Eye (tissue), 1 donor: ENCODE results near the gene DAPK1.

ENCODE experiments used
- DNase-seq: peaks from one replicate; pipeline ENCODE4 v3.0.0-alpha.2; 2015

The DAPK1 gene

DNA sequence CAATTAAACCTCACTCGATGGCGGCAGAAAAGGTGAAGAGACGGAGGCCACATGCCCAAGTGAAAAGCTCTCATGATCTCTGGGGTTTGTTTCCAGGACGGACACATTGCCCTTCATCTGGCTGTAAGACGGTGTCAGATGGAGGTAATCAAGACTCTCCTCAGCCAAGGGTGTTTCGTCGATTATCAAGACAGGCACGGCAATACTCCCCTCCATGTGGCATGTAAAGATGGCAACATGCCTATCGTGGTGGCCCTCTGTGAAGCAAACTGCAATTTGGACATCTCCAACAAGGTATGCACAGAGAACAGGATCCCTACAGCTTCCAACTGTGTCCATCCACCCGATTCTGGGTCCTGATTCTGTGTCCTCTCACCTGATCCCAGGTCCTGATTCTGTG, 153.8 kb downstream of the DAPK1 start:
- no peak for DNase-seq

DNA sequence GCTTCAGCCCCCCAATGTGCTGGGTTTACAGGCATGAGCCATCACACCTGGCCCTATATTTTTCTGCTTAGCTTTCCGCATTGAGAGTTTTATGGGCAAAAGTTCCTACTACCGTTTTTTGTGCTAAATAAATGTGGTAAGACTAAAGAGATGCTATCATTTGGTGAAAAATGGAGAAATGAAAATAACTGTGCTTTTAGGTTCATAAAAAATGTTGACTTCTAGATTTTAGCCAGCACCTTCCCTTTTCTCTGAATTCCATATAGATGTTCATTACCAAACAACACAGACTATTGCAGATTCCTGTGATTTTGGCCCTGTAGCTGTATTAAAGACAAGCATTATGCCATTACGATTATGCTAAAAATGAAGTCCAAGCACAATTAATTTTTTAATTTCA, 156.3 kb downstream of the DAPK1 start:
- DNase-seq: no peak

DNA sequence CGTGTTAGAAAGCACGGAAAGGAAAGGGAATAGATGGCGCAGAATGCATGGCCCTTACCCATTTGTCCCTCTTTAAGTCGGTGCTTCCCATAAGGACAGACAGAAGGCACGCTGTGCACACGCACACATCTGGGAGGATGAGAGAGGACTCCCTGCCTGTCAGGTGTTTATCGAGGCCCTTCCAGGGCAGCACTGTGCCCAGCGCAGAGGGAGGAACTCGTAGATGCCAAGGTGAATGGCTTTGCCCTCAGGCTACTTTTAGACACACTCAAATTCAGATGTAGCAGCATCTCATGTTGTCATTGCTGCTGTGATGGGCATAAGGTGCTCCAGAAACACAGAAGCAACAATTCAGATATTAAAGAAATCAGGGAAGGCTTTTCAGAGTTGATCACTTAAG, 158.1 kb downstream of the DAPK1 start:
- DNase-seq: no peak

DNA sequence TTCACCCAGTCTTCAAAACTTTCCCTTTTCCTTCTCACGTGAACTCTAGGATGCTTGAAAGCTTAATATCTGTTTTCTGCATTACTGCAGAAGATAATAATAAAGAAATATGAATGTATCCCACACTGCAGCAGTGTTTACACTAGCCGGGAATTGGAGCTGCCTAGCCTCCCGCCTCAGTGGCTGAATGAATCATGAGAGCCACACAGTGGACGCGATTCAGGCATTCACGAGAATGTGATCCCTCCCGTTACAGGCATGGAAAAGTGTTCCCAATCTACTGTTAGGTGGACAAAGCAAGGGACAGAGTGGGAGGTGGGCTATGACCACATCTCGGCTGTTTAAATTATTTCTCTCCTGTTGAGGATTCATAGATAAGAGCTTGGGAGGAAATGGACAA, 158.8 kb downstream of the DAPK1 start:
- DNase-seq: no peak

DNA sequence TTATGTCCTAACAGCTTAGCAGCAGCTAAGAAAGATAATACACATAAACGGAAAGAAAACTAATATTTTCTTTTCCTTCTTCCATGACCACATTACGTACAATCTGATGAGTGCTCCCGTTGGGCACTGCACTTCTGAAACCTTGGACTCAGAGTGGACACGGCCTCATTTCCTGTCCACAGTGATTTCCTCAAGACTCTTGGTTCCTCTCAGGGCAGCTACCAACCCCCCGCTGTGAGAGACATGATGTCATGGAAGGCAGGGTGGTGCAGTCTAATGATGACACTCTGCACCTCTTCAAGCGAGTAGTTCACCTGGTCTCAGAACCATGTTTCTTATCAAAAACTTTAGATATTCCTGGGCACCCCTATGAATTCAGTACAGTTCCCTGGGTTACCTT, 159.5 kb downstream of the DAPK1 start:
- no peak for DNase-seq

DNA sequence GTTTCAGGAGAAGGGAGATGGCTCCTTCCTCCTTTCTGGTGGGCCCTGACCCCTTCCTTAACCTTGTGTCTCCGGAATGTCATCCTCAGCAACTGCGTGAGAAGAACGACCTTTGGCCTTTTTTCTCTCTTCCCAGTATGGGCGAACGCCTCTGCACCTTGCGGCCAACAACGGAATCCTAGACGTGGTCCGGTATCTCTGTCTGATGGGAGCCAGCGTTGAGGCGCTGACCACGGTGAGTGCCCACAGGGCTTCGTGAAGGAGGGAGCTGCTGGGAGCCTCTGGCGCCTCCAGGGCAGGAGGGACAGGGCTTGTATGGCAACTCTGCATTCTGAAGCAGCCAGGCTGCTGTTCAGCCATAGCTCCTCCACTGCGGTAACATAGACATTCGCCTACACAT, 160.2 kb downstream of the DAPK1 start:
- no peak for DNase-seq

DNA sequence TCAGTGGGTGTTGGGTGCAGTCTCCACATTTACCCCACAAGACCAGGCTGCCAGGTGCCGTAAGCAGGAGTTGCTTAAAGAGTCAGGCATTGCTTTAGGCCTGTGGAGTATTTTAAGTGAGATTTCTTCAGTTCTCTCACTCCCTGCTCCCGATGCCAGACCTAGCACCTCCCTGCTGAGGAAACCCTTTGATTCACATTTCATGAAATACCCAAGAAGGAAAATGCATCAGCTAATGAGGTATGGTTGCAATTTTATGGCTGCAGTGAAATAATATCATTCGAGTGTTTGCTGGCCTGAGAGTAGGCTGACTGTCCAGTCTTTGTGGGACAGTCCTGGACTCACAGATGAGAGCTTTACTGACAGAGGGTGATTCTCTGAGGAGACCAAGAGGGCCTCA, 160.8 kb downstream of the DAPK1 start:
- no peak for DNase-seq

DNA sequence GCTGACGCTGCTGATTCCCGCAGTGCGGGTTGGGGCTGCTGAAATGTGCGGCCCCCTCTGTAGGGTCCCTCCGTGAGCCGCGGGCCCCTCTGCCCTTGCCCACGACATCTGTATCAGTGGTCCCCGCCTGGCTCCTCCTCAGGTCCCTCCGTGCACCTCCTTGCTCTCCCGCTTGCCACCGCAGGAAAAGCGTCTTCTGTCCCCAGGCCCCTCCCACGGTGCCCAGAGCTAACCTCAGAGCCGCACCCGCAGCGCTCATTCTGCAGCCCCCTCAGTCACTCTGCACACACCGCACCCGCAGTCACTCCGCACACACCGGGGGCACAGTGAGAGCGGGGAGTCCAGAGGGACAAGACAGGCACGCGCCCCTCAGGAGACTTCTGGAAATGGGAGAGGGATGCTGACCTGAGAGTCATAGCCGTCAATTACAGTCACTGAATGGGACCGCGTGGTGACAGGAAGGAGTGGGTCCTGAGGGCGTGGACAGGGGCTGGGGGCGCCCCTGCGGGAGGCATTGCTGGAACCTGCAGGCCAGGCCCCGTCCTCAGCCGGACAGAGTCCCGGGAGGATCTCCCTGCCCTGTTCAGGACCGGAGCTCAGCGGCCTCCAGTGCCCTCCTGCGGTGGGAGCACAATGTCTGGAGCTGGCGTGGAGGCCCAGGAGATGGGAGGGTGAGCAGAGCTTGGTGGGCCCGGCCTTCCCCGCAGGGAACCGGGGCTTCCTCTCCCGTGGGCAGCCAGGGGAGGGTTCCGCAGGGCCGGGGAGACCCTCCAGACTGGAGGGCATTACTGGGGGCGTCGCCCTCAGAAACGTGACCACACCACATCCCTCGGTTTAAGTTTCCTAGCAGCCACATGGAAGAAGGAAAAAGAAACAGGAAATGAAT, 162.1 kb downstream of the DAPK1 start:
- no peak for DNase-seq

DNA sequence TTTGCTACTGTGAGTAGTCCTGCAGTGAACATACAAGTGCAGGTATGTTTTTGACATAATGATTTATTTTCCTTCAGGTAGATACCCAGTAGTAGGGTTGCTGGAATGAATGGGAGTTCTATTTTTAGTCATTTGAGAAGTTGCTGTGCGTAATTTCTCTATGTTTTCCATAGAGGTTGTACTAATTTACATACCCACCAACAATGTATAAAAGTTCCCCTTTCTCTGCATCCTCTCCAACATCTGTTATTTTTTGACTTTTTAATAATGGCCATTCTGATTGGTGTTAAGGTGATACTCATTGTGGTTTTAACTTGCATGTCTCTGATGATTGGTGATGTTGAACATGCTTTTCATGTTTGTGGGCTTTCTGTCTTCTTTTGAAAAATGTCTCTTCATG, 163.6 kb downstream of the DAPK1 start:
- no peak for DNase-seq

DNA sequence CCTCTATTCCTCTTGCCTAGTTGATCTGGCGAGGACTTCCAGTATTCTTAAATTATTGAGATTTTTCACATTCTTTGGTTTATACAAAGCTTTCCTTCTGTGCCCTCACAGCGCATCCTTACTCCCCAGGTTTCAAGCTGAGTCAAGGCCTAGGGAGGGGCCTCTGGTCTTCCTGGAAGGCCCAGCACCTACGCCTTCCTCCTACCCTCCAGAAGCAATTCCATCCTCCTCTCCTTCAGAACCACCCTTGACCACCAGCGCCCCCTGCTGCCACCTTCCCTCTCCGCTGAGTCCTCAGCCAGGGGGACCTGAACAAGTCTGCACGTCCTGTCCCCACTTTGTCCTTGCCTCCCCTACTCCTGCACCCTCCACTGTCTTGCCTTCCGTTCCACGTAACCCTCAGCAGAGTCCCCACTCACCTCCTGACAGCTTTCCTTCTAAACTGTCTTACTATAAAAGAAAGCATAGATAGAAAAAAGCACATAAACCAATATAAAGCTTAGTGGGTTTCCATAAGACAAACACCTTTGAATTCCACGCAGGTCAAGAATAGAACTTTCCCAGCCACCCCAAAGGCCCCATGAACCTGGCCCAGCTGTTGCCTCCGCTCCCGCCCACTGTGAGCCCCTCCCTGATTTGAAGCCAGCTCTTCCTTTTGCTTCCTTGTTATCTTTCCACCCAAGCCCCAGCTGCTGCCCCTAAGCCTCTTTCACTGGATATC, 165.3 kb downstream of the DAPK1 start:
- peak; percentile 89 for DNase-seq

DNA sequence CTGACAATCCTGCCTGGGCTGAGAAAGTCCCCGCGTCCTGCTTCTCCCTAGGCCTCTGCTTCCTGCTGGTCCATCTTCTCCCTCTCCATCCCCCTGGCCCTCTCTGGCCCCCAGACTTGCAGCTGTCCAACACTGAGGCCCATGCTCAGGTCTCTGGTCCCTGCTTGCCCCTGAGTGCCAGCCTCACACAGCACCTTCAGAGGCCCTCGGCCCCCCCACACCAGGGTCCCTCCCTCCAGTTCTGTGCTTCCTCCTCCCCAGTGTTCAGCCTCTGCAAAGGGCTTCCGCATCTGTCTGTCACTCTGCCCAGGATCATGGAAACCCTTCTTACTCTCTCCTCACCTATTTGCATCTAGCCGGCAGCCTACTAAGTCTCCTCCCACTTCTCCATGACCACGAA, 165.9 kb downstream of the DAPK1 start:
- no peak for DNase-seq

DNA sequence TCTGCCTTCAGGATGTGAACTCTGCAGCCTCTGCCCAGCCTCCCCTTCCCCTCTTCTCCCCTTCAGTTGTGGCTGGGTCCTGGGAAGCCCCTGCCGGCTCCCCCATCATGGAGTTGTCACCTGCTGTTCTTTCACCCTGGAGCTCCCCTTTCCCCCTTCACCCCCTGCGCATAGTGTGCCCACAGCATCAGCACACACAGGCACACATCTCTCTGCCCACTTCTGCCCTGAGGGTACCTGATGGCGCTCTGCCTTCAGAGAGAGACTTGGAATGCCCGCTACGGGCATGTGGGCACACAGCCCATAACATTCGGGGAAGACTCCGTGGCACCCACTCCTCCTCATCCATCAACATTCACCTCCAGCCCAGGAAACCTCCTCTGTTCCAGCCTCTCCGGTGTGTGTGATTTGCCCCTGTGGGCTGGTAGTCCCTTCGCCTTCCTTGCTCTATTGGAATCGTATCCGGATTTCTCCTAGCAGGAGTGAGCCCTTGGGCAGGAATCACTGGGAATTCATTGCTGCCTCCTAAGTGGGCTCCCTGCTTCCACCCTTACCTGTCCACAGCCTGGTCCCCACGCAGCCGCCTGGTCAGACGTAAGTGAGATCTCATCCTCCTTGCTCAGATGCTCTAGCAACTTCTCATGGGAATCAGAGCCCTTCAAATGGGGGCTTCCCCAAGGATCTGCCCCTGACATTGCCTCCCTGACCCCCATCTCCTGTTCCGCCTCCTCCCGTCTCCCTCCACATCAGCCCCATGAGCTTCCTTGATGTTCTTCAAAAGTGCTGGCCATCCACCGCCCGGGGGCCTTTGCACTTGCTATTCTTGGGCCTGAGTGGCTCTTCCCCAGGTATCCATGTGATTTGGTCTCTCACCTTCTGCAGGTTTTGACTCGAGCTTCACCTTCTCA, 166.7 kb downstream of the DAPK1 start:
- no peak for DNase-seq

DNA sequence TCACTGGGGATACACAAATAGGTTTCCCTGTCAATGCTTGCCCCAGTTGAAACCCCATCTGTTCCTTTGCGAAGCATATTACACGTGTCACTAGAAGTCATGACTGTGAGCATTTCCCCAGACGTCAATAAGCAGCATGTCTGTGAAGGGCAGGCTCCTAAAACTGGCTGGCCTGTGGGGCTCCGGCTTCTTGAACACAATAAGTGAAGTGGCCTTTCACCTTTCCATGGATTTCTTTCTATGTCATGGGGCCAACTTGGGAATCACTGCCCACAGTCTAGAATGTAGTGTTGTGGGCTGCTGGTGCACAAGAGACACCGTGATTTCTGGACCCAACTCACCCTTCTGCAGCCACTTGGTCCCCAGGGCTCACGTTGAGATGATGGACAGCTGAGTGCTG, 167.8 kb downstream of the DAPK1 start:
- peak; percentile 55 for DNase-seq

DNA sequence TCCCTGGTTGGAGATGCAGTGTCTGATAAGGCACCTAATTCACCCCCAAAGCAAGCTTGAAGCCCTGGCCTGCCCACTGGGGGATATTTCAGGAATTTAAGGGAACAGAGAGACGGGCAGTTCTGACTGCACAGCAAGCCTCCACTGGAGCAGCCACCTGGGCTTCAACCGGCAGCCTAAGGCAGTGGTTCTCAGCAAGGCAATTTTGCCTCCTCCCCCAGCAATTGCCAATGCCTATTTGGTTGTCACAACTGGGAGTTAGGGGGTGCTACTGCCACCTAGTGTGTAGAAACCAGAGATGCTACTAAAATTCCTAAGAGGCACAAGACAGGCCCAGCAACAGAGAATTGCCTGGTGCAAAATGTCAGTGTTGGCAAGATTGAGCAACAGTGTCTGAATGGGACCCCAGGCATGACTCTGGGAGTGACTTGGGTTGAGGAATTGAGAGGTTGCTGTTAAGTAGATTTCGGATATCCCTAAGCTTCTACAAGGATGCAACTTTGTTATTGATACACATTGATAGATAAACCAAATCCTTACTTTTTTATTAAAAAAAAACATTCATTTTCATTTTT, 169.6 kb downstream of the DAPK1 start:
- no peak for DNase-seq

DNA sequence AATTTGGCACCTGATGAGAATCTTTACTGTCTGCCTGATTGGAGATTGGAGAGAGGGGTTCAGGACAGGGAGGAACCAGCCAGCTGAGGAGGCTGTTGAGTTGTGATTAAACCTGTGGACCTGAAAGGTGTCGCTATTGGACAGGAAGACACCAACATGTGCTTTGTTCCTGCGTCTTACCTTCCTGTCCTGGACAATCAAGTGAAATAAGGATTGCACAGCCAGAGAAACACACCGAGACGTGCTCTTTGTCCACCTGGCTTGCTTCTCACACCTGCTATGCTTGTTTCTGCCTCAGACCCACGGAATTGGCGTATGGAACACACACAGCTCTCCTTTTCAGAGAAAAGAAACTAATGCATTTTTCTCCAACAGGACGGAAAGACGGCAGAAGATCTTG, 170.6 kb downstream of the DAPK1 start:
- DNase-seq: no peak

DNA sequence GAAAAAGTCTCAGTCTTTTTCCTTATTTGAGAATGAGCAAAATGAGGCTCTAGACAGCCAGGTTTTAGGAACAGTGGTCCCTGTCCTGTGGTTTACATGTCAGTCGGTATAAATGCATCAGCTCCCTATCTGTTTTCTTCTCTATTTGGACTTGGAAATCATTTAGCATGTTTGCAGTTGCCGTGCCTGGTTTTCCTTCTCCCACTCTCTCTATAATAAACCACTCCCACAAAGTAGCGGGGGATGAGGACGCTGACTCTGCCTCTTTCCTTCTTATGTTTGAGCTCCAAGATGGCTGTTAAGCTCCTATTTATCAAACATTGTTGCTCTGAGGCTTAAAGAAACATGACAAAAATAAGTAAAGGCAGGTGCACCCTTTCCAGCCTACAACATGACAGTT, 171.1 kb downstream of the DAPK1 start:
- no peak for DNase-seq

DNA sequence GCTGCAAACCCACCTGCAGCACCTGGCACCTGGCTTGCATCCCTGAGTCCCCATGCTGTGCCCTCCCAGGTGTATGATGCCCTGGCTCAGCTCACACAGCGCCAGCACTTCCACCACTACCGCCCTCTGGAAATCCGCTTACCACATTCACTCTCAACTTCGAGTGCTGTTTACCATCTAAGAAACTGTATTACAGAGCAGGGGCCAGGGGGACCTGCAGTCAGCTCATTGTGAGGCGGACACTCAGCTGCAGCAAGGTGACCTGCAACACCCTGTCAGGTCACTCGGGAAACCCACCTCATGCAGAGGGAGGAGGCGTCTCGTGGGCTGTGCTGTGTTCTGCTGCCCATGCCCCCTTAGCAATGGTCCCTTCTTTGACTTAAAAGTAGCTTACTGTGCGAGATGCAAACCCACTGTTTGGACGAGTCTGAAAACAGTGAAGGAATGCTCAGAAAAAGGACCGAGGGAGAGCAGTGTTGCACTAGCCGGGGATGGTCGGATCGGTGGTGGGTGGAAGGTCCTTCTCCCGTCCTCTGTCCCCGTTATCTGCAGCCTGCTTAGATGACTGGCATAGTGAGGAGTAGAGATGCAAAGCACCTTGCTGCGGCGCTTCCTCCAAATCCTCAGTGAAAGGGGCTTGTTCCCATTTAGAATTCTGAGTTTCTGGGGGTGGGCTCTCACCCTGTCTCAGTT, 173.1 kb downstream of the DAPK1 start:
- no peak for DNase-seq

DNA sequence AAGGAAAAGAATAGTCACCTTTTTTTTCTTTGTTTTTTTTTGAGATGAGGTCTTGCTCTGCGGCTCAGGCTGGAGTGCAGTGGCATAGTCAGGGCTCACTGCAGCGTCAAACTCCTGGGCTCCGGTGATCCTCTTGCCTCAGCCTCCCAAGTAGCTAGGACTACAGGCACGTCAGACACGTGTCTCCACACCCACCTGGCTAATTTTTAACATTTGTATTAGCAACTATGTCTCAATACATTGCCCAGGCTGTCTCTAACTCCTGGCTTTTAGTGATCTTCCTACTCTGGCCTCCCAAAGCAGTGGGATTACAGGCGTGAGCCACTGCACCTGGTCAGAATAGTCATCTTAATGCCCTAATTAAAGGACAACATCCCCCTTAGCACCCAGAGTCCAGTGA, 173.8 kb downstream of the DAPK1 start:
- no peak for DNase-seq

DNA sequence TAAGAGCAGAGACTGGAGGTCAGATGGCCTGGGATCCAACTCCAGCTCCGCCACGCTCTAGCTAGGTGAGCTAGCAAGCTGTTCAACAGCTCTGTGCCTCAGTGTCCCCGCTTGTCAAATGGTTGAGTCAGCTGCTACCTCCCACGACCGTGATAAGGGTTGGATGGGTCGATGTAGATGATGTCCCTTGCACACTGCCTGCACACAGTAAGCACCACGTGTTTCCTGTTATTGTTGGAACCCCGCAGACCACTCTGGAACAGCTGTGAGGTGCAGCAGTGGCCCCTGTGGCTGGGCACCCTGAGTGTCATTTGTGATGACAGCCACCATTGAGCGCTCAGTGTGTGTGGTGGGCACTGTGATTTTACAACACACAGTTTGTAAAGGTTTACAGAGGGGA, 174.3 kb downstream of the DAPK1 start:
- DNase-seq: no peak

DNA sequence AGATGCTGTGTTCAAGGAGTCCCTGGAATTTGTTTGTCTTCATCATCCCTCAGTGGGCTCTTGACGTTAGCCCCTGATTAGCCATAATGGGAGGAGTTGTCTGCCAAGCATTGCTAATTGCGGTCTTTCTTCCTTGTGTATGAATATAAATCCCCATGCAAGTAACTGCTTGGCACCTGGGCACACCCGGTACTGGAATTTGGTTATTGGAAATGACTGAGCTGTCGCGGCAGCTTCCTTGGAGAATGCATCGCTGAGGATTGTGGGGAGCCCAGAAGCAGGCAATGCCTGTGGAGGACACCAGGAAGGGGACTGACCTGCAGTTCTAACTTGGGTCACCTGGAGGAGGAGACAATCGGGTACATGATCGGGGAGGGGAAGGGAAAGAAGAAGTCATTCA, 174.9 kb downstream of the DAPK1 start:
- no peak for DNase-seq

DNA sequence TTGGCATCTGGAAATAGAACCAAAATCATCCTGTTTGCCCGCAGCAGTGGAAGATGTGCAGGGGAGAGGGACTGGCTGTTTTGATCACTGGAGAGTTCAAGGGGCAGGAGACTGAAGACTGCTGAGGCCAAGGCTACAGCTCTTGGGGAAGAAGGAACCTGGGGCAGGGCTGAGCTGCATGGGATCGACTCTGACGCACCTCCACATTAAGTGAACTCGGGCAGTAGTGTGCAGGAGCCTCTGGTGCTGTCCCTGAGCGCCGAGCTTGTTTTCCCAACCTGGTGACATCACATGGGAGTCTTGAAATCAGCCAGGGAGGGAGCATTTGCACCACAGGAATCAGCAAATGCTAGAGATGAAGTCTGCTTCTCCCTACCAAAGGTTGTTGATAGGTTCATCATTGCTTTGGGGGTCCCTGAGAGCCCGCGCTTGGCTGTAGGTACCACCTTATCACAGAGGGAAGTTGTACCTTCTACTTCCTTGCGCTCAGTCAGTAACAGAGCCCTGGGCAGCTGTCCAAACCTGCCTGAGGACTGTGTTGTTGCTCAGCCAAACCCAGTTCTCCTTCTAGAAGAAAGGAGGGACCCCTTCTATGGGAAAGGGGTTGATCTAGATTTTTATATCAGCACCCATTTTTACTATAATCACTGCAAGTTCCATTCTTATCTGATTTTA, 175.9 kb downstream of the DAPK1 start:
- no peak for DNase-seq
